Progenitor cell of endocrine pancreas (in vitro differentiated cells): ENCODE data around the gene SEMA4A. TPM values are rescaled to one million over a fixed set of nuclear protein-coding genes. Genes with fewer than 3 reads are reported as not detected.

Experiments
- DNase-seq: peaks from one replicate; pipeline ENCODE4 v3.0.0; 2021; ENCODE audit warnings: low spot score; ENCODE audit not compliant: unreplicated experiment
- H3K27ac Mint-ChIP-seq: 2 replicates; pipeline ENCODE4 v1.8.0; 2021; ENCODE audit warnings: mild to moderate bottlenecking, moderate library complexity, mixed read lengths
- H3K27me3 Mint-ChIP-seq: 2 replicates; pipeline ENCODE4 v1.8.0; 2021; ENCODE audit warnings: mixed read lengths
- H3K36me3 Mint-ChIP-seq: 2 replicates; pipeline ENCODE4 v1.8.0; 2022; ENCODE audit warnings: mixed read lengths; ENCODE audit not compliant: insufficient read depth
- H3K4me1 Mint-ChIP-seq: 2 replicates; pipeline ENCODE4 v1.8.0; 2021; ENCODE audit warnings: low read depth, mixed read lengths
- H3K4me3 Mint-ChIP-seq: 2 replicates; pipeline ENCODE4 v1.8.0; 2021; ENCODE audit warnings: low read depth, mild to moderate bottlenecking, moderate library complexity, mixed read lengths
- H3K9me3 Mint-ChIP-seq: 2 replicates; pipeline ENCODE4 v1.8.0; 2021; ENCODE audit warnings: low read depth, mixed read lengths
- CTCF ChIP-seq: fragments of 200-600 bp; sonication (generic); IDR thresholded peaks from one replicate; pipeline ENCODE4 v1.5.0; 2021; ENCODE audit warnings: antibody characterized with exemption, mild to moderate bottlenecking; ENCODE audit not compliant: unreplicated experiment
- total RNA-seq: library from RNA; stranded (reverse); gene quantifications from 2 replicates; pipeline ENCODE4 v1.2.1, GENCODE V29; 2021

Gene SEMA4A
- total RNA-seq, 1 donor from 2014 or later, result 2.1 TPM

GRCh38 chr1:156154317-156154749, 948 bp downstream of the SEMA4A start:
- Mint-ChIP-seq H3K4me3 (no peak overlapping the region), H3K4me1 (peaks cover 3% of the 10 kb centered on the region), H3K27me3 (peaks cover 62% of the 10 kb centered on the region), H3K36me3 (no peaks in the 10 kb centered on the region), H3K9me3 (no peaks in the 10 kb centered on the region), H3K27ac (peak overlapping the region; percentile 56)
- DNase-seq, result no peak
- TF ChIP-seq CTCF, result no peak

- Mint-ChIP-seq H3K4me3 (no peak overlapping the region), H3K27ac (no peak overlapping the region), H3K9me3 (no peaks in the 10 kb centered on the region), H3K4me1 (peaks cover 4% of the 10 kb centered on the region), H3K36me3 (no peaks in the 10 kb centered on the region), H3K27me3 (peaks cover 64% of the 10 kb centered on the region)
- TF ChIP-seq CTCF, result no peak
- DNase-seq, result no peak
These were observed 2.5 kb downstream of the SEMA4A start for GRCh38 chr1:156155756-156156510.

GRCh38 chr1:156157506-156157905, 4.1 kb downstream of the SEMA4A start:
- H3K4me3 Mint-ChIP-seq, result no peak overlapping the region
- no peak overlapping the region for H3K27ac Mint-ChIP-seq
- peaks cover 59% of the 10 kb centered on the region for H3K27me3 Mint-ChIP-seq
- peaks cover 7% of the 10 kb centered on the region for H3K4me1 Mint-ChIP-seq
- DNase-seq, result no peak
- no peaks in the 10 kb centered on the region for H3K9me3 Mint-ChIP-seq
- no peaks in the 10 kb centered on the region for H3K36me3 Mint-ChIP-seq
- no peak for TF ChIP-seq CTCF

GRCh38 chr1:156157966-156158365, 4.6 kb downstream of the SEMA4A start:
- Mint-ChIP-seq H3K27me3 (peaks cover 59% of the 10 kb centered on the region), H3K9me3 (no peaks in the 10 kb centered on the region), H3K4me1 (peaks cover 7% of the 10 kb centered on the region), H3K27ac (no peak overlapping the region), H3K4me3 (no peak overlapping the region), H3K36me3 (no peaks in the 10 kb centered on the region)
- no peak for DNase-seq
- no peak for TF ChIP-seq CTCF

GRCh38 chr1:156160000-156160742, 6.8 kb downstream of the SEMA4A start:
- no peak for TF ChIP-seq CTCF
- peaks cover 48% of the 10 kb centered on the region for H3K27me3 Mint-ChIP-seq
- DNase-seq, result no peak
- no peaks in the 10 kb centered on the region for H3K9me3 Mint-ChIP-seq
- H3K27ac Mint-ChIP-seq, result no peak overlapping the region
- peaks cover 6% of the 10 kb centered on the region for H3K4me1 Mint-ChIP-seq
- peak overlapping the region; percentile 62 for H3K4me3 Mint-ChIP-seq
- no peaks in the 10 kb centered on the region for H3K36me3 Mint-ChIP-seq
